Neuron (in vitro differentiated cells): ENCODE measurements around the gene PIGW.
"Not testable (repeated sequence)": the region's sequence is repeated elsewhere in the genome, so short reads cannot be mapped to it uniquely, and the experiment has no call there.

Experiments used
- H2AFZ ChIP-seq: one replicate; pipeline ENCODE4 v1.6.1; 2013; ENCODE audit warnings: low read depth, mild to moderate bottlenecking, inconsistent platforms, low read length, moderate library complexity
- H3K27me3 ChIP-seq: one replicate; pipeline ENCODE4 v1.6.1; 2013; ENCODE audit warnings: low read length; ENCODE audit not compliant: insufficient read depth
- H3K36me3 ChIP-seq: one replicate; pipeline ENCODE4 v1.6.1; 2013; ENCODE audit warnings: low read length; ENCODE audit not compliant: insufficient read depth
- H3K4me1 ChIP-seq: one replicate; pipeline ENCODE4 v1.6.1; 2013; ENCODE audit warnings: low read length; ENCODE audit not compliant: insufficient read depth
- H3K4me3 ChIP-seq: 2 replicates; pipeline ENCODE4 v1.5.1; 2013; ENCODE audit warnings: mild to moderate bottlenecking, low read length, moderate library complexity
- H3K9me3 ChIP-seq: one replicate; pipeline ENCODE4 v1.6.1; 2013; ENCODE audit warnings: low read length

PIGW gene

DNA sequence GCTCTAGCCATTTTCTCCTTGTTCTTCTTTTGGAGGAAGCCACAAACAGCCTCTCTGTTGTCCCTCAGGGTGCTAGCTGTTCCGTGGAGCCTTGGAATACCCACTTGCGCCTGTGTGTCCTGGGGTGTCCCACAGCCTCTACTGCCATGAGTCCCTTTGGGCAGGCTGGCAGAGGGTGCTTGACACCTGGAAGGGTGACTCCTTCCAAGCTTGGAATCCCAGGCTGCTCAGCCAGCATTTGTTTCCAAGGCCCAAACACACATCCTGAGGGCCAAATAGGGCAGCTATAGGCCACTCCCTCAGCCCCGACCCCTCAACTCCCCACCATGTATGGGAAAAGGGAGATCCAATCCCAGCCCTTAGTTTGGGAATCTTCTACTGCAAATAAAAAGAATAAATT, 33.4 kb upstream of the PIGW start:
- H3K27me3 ChIP-seq = no peaks in the 10 kb centered on the region
- no peaks in the 10 kb centered on the region for H3K9me3 ChIP-seq
- H2AFZ ChIP-seq = no peak overlapping the region
- H3K36me3 ChIP-seq = peaks cover 74% of the 10 kb centered on the region
- peaks cover 6% of the 10 kb centered on the region for H3K4me1 ChIP-seq
- H3K4me3 ChIP-seq = no peak overlapping the region

DNA sequence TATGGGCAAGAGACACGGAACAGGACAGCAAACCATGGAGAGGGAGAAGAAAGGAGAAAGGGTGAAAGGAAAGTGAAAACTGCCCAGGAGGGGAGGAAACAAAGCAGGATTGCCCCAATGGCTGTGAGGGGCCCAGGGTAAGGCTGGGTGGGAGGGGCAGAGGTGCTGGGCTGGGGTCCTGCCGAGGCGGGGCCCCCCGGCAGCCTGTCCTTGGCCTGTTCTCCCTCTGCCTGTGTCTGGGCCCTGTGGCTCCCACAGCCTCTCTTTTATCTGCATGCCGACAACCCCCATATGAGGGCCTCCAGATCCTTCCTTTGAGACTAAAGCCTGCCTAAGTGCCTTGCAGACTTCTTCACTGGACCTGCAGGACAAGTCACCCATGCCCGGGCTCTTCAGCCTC, 32.8 kb upstream of the PIGW start:
- H3K27me3 ChIP-seq = no peaks in the 10 kb centered on the region
- no peak overlapping the region for H3K4me3 ChIP-seq
- no peaks in the 10 kb centered on the region for H3K9me3 ChIP-seq
- H3K36me3 ChIP-seq = peaks cover 76% of the 10 kb centered on the region
- no peak overlapping the region for H2AFZ ChIP-seq
- H3K4me1 ChIP-seq = no peaks in the 10 kb centered on the region

DNA sequence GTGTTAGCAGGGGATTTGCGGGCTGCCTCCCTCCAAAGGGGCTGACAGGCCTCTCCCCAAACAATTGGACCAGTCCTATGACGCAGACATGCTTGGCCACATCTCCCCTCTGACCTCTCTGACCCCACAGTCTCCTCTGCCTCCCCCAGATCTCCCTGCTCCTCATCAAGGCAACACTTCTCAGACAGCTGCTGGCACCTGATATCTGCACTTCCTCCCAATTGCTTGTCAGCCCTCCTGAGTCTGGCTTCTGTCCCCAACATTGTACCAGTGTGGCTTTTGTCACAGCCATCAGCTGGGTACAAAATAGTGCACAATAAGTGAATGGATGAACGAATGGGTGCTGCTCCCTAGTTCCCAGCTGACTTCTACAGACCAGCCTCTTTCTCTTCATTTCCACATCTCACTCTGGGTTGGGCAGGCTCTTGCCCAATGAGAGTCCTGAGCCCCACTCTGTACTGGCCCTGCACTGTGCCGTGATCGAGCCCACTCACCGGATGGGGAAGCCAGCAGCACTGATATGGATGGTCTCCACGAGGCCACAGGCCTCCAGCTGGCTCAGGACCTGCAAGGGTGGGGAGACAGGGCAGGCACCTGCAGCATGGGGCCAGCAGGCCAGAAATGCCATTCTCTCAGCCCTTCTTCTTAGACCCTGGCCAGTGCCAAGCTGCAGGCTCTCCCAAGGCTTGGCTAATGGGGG, 31.2 kb upstream of the PIGW start:
- H3K36me3 ChIP-seq = peaks cover 71% of the 10 kb centered on the region

DNA sequence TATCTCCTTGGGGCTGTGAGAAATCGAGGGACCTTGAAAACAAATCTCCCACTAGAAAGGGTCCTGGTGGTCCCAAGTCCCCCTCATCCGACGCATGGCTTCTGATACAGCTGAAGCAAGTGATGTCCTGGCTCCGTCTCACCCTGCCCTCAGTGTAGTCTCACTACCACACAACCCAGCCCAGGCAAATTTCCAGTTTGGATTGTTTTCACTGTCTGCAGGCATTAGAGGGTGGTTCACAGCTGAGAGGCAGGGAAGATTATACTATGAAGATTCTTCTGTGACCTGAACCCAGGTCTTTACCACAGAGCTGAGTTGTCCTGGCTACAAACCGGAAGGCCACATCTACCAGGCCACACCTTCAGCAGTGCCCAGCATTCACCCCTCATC, 30.6 kb upstream of the PIGW start:
- Histone ChIP-seq H3K36me3 (peaks cover 70% of the 10 kb centered on the region), H3K4me3 (no peak overlapping the region), H3K4me1 (no peaks in the 10 kb centered on the region), H2AFZ (no peak overlapping the region), H3K27me3 (no peaks in the 10 kb centered on the region), H3K9me3 (no peaks in the 10 kb centered on the region)

More for the DNA sequence above, 31.2 kb upstream of the PIGW start:
- Histone ChIP-seq H3K4me1 (no peaks in the 10 kb centered on the region), H3K27me3 (no peaks in the 10 kb centered on the region), H2AFZ (no peak overlapping the region), H3K9me3 (no peaks in the 10 kb centered on the region), H3K4me3 (no peak overlapping the region)

DNA sequence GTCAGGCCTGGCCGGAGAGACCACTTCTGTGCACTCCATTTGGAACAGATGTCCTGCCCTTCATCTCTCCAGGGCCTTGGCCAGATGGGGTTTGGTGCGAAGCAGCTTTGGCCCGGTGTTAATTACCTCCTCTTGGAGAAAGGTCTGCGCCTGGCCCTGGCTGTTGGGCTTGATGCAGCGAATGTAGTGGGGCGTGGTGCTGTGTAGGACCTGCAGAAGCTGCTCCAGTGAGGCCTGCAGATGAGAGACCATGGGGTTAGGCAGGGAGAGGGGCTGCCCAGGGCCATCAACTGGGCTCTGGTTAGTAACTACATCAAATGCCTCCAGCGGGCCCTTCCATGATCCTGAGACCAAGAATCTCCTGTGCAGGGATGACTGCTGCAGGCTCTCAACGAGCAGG, 29.6 kb upstream of the PIGW start:
- Histone ChIP-seq H3K27me3 (no peaks in the 10 kb centered on the region), H3K4me3 (no peak overlapping the region), H2AFZ (no peak overlapping the region), H3K36me3 (peaks cover 69% of the 10 kb centered on the region), H3K9me3 (no peaks in the 10 kb centered on the region), H3K4me1 (no peaks in the 10 kb centered on the region)

DNA sequence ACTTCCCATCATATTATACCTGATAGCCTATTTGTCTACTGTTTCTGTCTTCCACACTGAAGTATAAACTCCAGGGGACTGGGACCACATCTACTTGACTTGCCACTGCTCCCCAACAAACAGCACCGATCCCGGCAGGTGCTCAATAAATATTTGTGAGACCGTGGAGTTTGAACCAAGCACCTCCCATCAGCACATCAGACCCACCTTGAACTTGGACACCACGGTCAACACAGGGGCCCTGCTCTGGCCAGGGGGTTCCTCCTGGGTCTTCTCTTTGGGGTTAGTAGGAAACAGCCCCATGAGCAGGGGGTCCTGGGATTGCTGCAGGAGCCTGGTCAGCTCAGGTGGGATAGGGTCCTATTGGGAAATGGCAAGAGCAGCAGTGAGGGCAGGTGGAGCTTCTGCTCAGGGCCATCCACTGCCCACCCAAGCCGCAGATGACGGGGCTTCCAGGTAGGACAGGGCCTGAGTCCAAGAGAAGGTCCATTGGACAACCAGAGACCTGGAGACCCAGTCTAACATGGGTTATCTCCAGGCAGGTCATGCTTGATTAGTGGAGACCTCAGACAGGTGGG, 28.4 kb upstream of the PIGW start:
- Histone ChIP-seq H3K9me3 (no peaks in the 10 kb centered on the region), H3K36me3 (peaks cover 69% of the 10 kb centered on the region), H3K4me1 (no peaks in the 10 kb centered on the region), H2AFZ (no peak overlapping the region), H3K4me3 (no peak overlapping the region), H3K27me3 (no peaks in the 10 kb centered on the region)

DNA sequence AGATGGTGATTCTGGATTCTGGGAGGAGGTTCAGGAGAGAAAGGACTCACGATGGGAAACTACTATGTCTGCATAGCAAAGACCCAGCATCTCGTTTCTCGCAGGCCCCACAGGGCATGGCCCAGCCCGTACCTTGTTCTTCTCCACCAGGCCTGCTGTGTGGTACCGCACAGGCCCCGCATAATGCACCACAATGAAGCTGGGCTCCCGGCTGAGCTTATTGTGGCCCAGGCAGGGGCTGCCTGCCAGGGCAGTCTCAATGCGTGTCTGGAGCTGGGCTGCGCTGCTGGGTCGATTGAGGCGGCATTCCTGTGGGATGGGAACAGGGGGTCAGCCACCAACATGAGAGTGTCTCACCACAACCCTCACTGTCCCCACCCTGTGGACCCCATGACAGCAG, 28.0 kb upstream of the PIGW start:
- no peaks in the 10 kb centered on the region for H3K4me1 ChIP-seq
- H3K4me3 ChIP-seq = no peak overlapping the region
- peaks cover 69% of the 10 kb centered on the region for H3K36me3 ChIP-seq

DNA sequence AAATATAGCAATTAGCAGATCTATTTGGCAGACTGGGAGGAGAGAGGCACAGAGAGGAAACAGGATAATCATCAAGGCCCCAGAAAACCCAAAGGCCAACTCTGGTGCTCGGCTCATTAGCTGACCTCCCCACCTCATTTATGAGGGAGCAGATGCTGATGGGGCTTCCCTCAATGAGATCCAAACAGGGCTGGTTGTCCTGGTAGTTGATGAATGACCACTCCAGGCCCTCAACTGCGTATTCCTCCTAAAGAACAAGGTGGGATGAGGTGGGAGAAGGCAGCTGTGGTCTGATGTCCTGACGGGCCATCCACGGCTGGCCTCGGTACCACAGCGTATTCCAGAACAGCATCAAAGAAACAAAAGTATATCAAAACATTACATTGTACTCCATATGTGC, 27.5 kb upstream of the PIGW start:
- H3K36me3 ChIP-seq = peaks cover 67% of the 10 kb centered on the region
- H3K4me1 ChIP-seq = no peaks in the 10 kb centered on the region
- no peak overlapping the region for H2AFZ ChIP-seq
- H3K9me3 ChIP-seq = no peaks in the 10 kb centered on the region
- H3K27me3 ChIP-seq = no peaks in the 10 kb centered on the region
- H3K4me3 ChIP-seq = no peak overlapping the region

More for the DNA sequence above, 28.0 kb upstream of the PIGW start:
- Histone ChIP-seq H3K27me3 (no peaks in the 10 kb centered on the region), H2AFZ (no peak overlapping the region), H3K9me3 (no peaks in the 10 kb centered on the region)

DNA sequence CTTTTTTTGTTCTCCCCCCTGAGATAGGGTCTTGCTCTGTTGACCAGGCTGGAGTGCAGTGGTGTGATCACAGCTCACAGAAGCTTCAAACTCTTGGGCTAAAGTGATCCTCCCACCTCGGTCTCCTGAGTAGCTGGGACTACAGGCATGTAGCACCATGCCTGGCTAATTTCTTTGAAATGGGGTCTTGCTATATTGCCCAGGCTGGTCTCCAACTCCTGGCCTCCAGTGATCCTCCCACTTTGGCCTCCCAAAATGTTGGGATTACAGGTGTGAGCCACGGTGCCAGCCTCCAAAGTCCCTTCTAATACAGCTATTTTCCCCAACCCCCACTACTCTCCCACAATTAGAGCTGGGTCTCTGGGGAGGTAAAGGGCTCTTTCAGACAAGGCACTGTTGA, 26.3 kb upstream of the PIGW start:
- H3K27me3 ChIP-seq, H3K9me3 ChIP-seq, H3K4me1 ChIP-seq, H3K4me3 ChIP-seq, H2AFZ ChIP-seq: not testable (repeated sequence)
- H3K36me3 ChIP-seq = peaks cover 62% of the 10 kb centered on the region

DNA sequence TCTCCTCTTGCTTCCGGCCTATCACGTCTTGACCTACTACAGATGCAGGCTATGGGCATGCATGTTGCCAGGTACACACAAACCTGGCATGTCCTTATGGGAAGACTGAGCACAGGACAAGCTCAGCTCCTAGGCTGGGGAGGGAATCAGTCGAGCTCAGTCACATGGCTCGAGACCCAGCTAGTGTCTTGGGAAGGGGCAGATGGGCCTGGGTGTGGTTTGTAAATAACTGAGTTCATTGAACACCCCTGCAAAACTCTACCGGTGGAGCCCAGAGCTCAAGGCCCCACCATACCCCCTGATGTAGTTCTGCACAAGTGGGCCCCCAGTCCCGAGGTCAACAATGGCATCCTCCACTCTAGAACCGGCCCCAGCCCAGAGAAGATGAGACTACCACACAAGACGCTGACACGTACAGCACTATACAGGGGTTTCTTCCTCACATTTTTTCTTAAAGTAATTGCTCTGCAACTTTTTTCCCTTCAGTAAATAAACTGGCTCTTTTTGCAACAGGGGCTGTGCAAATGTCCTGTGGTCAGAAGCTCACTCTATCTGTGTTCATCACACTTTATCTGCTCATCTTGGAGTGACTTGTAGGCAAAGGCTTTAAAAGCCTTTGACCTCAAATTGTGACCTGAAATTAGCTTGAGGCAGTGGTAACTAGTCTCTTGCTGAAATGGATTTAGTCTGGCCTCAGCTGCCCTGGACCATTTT, 25.4 kb upstream of the PIGW start:
- H2AFZ ChIP-seq = no peak overlapping the region
- no peaks in the 10 kb centered on the region for H3K9me3 ChIP-seq
- H3K36me3 ChIP-seq = peaks cover 55% of the 10 kb centered on the region
- H3K4me3 ChIP-seq = no peak overlapping the region
- H3K27me3 ChIP-seq = no peaks in the 10 kb centered on the region
- no peaks in the 10 kb centered on the region for H3K4me1 ChIP-seq

DNA sequence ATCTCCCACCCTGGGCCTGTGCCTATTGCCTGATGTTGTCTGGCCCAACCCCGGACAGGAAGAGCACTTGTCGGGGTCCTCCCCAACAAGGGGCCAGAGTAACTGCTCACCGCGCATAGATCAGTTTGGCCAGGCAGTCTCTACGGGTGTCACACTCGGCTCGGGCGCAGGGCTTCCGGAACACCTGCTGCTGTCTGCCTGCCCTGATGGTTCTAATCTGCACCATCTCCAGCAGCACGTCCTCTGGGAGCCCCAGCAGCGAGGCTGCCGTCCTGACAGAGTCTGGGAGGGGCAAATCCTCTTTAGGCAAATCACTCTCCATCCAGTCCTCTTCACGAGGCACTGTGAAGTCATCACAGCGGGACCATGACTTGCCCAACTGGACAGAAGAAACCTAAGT, 24.2 kb upstream of the PIGW start:
- no peak overlapping the region for H3K4me3 ChIP-seq
- H3K9me3 ChIP-seq = no peaks in the 10 kb centered on the region
- peaks cover 55% of the 10 kb centered on the region for H3K36me3 ChIP-seq
- no peaks in the 10 kb centered on the region for H3K27me3 ChIP-seq
- no peak overlapping the region for H2AFZ ChIP-seq
- H3K4me1 ChIP-seq = no peaks in the 10 kb centered on the region

DNA sequence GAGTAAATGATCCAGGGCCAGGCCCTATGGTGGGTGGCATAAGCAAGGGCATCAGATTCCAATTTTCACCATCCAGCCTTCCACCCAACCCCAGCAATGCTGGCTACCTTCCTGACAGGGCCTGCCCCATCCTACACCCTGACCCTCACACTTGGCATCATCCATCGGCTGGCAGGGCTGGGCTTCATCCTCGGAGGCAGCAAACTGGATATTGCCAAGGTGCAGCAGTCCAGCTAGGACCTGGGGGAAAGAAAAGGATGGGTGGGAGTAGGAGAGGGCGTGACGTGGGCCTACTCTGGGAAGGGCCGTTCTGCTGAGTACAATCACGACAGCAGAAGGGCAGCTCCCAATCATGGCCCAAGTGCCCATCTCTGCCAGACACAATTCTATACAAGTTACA, 23.6 kb upstream of the PIGW start:
- no peak overlapping the region for H2AFZ ChIP-seq

DNA sequence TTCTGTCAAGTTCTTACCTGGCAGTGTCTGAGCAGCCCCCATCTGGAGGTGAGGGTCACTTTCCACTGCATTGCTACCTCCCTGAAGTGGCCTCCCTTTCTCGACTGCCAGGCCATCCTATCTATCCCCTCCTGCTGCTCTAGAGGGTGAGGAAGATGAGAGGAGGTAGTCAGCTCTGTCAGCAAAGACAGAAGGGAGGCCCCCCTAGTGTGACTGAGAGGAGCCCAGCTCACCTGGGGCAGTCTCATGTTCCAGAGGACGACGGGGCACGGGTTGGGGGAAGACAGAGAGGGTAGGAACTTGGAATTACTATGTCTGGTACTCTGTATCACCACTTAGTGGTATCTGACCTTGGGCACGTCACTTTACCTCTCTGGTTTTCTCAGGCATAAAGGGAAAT, 22.1 kb upstream of the PIGW start:
- no peak overlapping the region for H2AFZ ChIP-seq
- no peaks in the 10 kb centered on the region for H3K4me1 ChIP-seq
- H3K9me3 ChIP-seq = no peaks in the 10 kb centered on the region
- H3K36me3 ChIP-seq = peaks cover 54% of the 10 kb centered on the region
- no peaks in the 10 kb centered on the region for H3K27me3 ChIP-seq
- no peak overlapping the region for H3K4me3 ChIP-seq

More for the DNA sequence above, 23.6 kb upstream of the PIGW start:
- Histone ChIP-seq H3K9me3 (no peaks in the 10 kb centered on the region), H3K4me1 (no peaks in the 10 kb centered on the region), H3K4me3 (no peak overlapping the region), H3K27me3 (no peaks in the 10 kb centered on the region), H3K36me3 (peaks cover 53% of the 10 kb centered on the region)
